ENCODE data around the gene ADCY9. TPM values are rescaled to one million over a fixed set of nuclear protein-coding genes. Genes with fewer than 3 reads are reported as not detected.

Gene ADCY9
- polyA plus RNA-seq, 1 donor (not counting 4 experiments of a cell fraction or from before 2014, with no cell fraction given): 3.0 TPM

DNA sequence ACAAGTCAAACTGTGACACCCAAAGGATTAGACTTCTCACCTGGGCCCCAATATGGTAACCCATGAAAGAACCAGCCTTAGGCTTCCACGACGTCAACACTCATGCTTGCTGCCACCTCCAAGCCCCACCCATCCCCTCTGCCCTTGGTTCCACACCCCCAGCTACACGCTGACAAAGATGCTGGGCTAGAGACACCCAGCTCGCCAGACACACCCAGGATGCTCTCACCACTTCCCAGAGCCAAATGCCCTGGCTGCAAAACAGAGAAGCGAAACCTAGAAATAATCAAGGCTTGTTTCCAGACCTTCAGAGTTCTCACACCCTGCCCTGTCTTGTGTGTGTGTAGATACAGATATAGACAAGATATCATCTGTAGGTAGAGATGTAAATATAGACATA is 26.0 kb upstream of the ADCY9 start:
- no peak overlapping the region for H3K4me3 ChIP-seq (ENCODE audit: control insufficient read depth in 2 of 3, extremely low read depth in 1 of 3, insufficient read depth in 2 of 3, low read depth in 1 of 3, low read length in 3 of 3)
- H3K9ac ChIP-seq (ENCODE audit: control insufficient read depth, extremely low read depth, insufficient read depth, low read length): no peak overlapping the region
- no peaks in the 10 kb centered on the region for H3K27me3 ChIP-seq (ENCODE audit: control insufficient read depth, extremely low read depth, insufficient read depth, low read length)
- no peaks in the 10 kb centered on the region for H3K9me1 ChIP-seq (ENCODE audit: control insufficient read depth, extremely low read depth, insufficient read depth, low read length)
- no peaks in the 10 kb centered on the region for H3K36me3 ChIP-seq (ENCODE audit: control insufficient read depth in 2 of 2, extremely low read depth in 1 of 2, insufficient read depth in 2 of 2, low read length in 2 of 2)
- H3K79me2 ChIP-seq (ENCODE audit: control insufficient read depth, insufficient read depth, low read length): no peaks in the 10 kb centered on the region
- dilution Hi-C loops (cut with MboI; ENCODE audit: extremely low pct_ligation_motif_present, low sequenced_read_pairs): no loop called here
- peak; percentile 5 for DNase-seq (ENCODE audit: low read depth, low spot score)
- H3K9me3 ChIP-seq (ENCODE audit: control insufficient read depth, low read depth, low read length): no peaks in the 10 kb centered on the region
- no peak for TF ChIP-seq EZH2 (IDR thresholded peaks at IDR 0.05; ENCODE audit: low read length)
- no peak for TF ChIP-seq CTCF (optimal IDR thresholded peaks at IDR 0.05 in 1 of 3, IDR thresholded peaks at IDR 0.05 in 1 of 3, conservative IDR thresholded peaks at IDR 0.05 in 1 of 3; ENCODE audit: extremely low read depth in 1 of 3, insufficient read depth in 2 of 3, low read length in 3 of 3)
- H3K4me2 ChIP-seq (ENCODE audit: control insufficient read depth, extremely low read depth, insufficient read depth, low read depth, low read length): no peak overlapping the region
- H3K4me1 ChIP-seq (ENCODE audit: control insufficient read depth, extremely low read depth, insufficient read depth, low read length): peaks cover 13% of the 10 kb centered on the region
- peak overlapping the region; percentile 5 for H2AFZ ChIP-seq (ENCODE audit: control insufficient read depth, low read length)
- FAIRE-seq: no peak
- no peaks in the 10 kb centered on the region for H4K20me1 ChIP-seq (ENCODE audit: control insufficient read depth, extremely low read depth, insufficient read depth, low read length)
- no peak overlapping the region for H3K27ac ChIP-seq (ENCODE audit: control insufficient read depth, insufficient read depth, low read length)

DNA sequence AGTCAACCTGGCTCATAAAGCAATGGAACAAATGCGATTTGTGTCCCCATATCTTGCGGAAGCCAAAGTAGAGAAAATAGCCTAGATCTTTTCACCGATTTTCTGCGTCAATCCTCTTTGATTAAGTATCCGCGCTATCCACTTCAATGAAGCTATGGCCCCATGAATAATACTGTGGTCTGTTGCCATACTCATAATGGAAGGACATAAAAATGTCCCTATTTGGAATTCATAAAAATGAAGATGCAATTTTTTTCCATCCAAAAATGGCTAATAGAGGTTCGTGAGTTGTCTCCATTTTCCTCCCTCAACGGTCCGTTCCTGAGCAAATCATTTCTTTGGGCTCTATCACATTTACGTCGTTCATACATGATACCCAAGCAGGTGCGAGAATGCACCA is 25.4 kb upstream of the ADCY9 start:
- Histone ChIP-seq H3K36me3 (ENCODE audit: control insufficient read depth in 2 of 2, extremely low read depth in 1 of 2, insufficient read depth in 2 of 2, low read length in 2 of 2) (no peaks in the 10 kb centered on the region), H3K9me1 (ENCODE audit: control insufficient read depth, extremely low read depth, insufficient read depth, low read length) (no peaks in the 10 kb centered on the region), H3K79me2 (ENCODE audit: control insufficient read depth, insufficient read depth, low read length) (no peaks in the 10 kb centered on the region), H3K4me3 (ENCODE audit: control insufficient read depth in 2 of 3, extremely low read depth in 1 of 3, insufficient read depth in 2 of 3, low read depth in 1 of 3, low read length in 3 of 3) (no peak overlapping the region), H2AFZ (ENCODE audit: control insufficient read depth, low read length) (no peak overlapping the region), H3K9me3 (ENCODE audit: control insufficient read depth, low read depth, low read length) (no peaks in the 10 kb centered on the region), H3K27me3 (ENCODE audit: control insufficient read depth, extremely low read depth, insufficient read depth, low read length) (no peaks in the 10 kb centered on the region), H3K4me2 (ENCODE audit: control insufficient read depth, extremely low read depth, insufficient read depth, low read depth, low read length) (no peak overlapping the region), H3K27ac (ENCODE audit: control insufficient read depth, insufficient read depth, low read length) (peak overlapping the region; percentile 73), H3K4me1 (ENCODE audit: control insufficient read depth, extremely low read depth, insufficient read depth, low read length) (peaks cover 16% of the 10 kb centered on the region), H3K9ac (ENCODE audit: control insufficient read depth, extremely low read depth, insufficient read depth, low read length) (no peak overlapping the region), H4K20me1 (ENCODE audit: control insufficient read depth, extremely low read depth, insufficient read depth, low read length) (no peaks in the 10 kb centered on the region)
- TF ChIP-seq EZH2 (IDR thresholded peaks at IDR 0.05; ENCODE audit: low read length): no peak
- dilution Hi-C loops (cut with MboI; ENCODE audit: extremely low pct_ligation_motif_present, low sequenced_read_pairs): no loop called here
- FAIRE-seq (peak; percentile 44), DNase-seq (ENCODE audit: low read depth, low spot score) (no peak)

DNA sequence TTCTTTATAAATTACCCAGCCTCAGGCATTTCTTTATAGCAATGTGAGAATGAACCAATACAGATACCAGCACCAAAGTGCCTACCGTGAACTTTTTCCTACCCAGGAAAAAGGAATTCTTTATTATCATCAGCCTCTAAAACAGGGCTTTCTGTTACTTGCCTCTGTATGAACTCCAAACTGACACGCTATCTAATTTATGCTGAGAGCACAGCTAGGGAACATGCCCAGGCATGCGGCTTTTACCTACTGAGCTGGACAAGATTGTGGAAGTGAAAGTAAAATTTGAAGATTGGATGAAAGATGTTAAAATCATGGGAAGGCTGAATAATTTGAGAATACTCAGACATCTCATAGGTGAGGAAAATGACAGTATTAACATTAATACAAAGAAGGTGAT is 24.4 kb upstream of the ADCY9 start:
- Histone ChIP-seq H3K9me1 (ENCODE audit: control insufficient read depth, extremely low read depth, insufficient read depth, low read length) (no peaks in the 10 kb centered on the region), H3K79me2 (ENCODE audit: control insufficient read depth, insufficient read depth, low read length) (no peaks in the 10 kb centered on the region), H3K27ac (ENCODE audit: control insufficient read depth, insufficient read depth, low read length) (peak overlapping the region; percentile 73), H2AFZ (ENCODE audit: control insufficient read depth, low read length) (peak overlapping the region; percentile 86), H3K4me3 (ENCODE audit: control insufficient read depth in 2 of 3, extremely low read depth in 1 of 3, insufficient read depth in 2 of 3, low read depth in 1 of 3, low read length in 3 of 3) (peak overlapping the region in 1 of 3 experiments; percentile 20), H4K20me1 (ENCODE audit: control insufficient read depth, extremely low read depth, insufficient read depth, low read length) (no peaks in the 10 kb centered on the region), H3K4me2 (ENCODE audit: control insufficient read depth, extremely low read depth, insufficient read depth, low read depth, low read length) (peak overlapping the region; percentile 90), H3K4me1 (ENCODE audit: control insufficient read depth, extremely low read depth, insufficient read depth, low read length) (peaks cover 26% of the 10 kb centered on the region), H3K36me3 (ENCODE audit: control insufficient read depth in 2 of 2, extremely low read depth in 1 of 2, insufficient read depth in 2 of 2, low read length in 2 of 2) (no peaks in the 10 kb centered on the region), H3K9me3 (ENCODE audit: control insufficient read depth, low read depth, low read length) (no peaks in the 10 kb centered on the region), H3K9ac (ENCODE audit: control insufficient read depth, extremely low read depth, insufficient read depth, low read length) (peak overlapping the region; percentile 33), H3K27me3 (ENCODE audit: control insufficient read depth, extremely low read depth, insufficient read depth, low read length) (no peaks in the 10 kb centered on the region)
- no peak for TF ChIP-seq EZH2 (IDR thresholded peaks at IDR 0.05; ENCODE audit: low read length)
- TF ChIP-seq CTCF (optimal IDR thresholded peaks at IDR 0.05 in 1 of 3, IDR thresholded peaks at IDR 0.05 in 1 of 3, conservative IDR thresholded peaks at IDR 0.05 in 1 of 3; ENCODE audit: extremely low read depth in 1 of 3, insufficient read depth in 2 of 3, low read length in 3 of 3): no peak
- dilution Hi-C loops (cut with MboI; ENCODE audit: extremely low pct_ligation_motif_present, low sequenced_read_pairs): no loop called here
- DNase-seq (ENCODE audit: low read depth, low spot score) (no peak), FAIRE-seq (peak; percentile 86)
